Upper lobe of left lung (tissue), 4 donors: ENCODE results near the gene TAF11L13.

Source experiments
- CTCF ChIP-seq, 6 experiments: fragments of 450-650 bp in 4 of 6; fragments of 200-600 bp in 2 of 6; sonication (generic) in 2 of 6; IDR thresholded peaks; one replicate each; pipeline ENCODE4 v1.5.1; 2016 to 2019; ENCODE audit warnings: antibody characterized with exemption in 6 of 6
- POLR2AphosphoS5 ChIP-seq, 2 donors: sonication (generic); formaldehyde crosslinking; IDR thresholded peaks; one replicate each; pipeline ENCODE4 v1.5.1; 2017; ENCODE audit warnings: antibody characterized with exemption in 2 of 2

- TF ChIP-seq CTCF (IDR thresholded peaks at IDR 0.05) (no peak), POLR2AphosphoS5 (IDR thresholded peaks at IDR 0.05) (no peak)
Measured at GRCh38 chr5:17678751-17679324, 47.0 kb downstream of the TAF11L13 start.
